ENCODE results near the gene ZNF622. TPM values are rescaled to one million over a fixed set of nuclear protein-coding genes. Genes with fewer than 3 reads are reported as not detected.

The ZNF622 gene, protein sequence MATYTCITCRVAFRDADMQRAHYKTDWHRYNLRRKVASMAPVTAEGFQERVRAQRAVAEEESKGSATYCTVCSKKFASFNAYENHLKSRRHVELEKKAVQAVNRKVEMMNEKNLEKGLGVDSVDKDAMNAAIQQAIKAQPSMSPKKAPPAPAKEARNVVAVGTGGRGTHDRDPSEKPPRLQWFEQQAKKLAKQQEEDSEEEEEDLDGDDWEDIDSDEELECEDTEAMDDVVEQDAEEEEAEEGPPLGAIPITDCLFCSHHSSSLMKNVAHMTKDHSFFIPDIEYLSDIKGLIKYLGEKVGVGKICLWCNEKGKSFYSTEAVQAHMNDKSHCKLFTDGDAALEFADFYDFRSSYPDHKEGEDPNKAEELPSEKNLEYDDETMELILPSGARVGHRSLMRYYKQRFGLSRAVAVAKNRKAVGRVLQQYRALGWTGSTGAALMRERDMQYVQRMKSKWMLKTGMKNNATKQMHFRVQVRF
- total RNA-seq = 10 to 100 TPM; 25.9 to 26.7 TPM

DNA sequence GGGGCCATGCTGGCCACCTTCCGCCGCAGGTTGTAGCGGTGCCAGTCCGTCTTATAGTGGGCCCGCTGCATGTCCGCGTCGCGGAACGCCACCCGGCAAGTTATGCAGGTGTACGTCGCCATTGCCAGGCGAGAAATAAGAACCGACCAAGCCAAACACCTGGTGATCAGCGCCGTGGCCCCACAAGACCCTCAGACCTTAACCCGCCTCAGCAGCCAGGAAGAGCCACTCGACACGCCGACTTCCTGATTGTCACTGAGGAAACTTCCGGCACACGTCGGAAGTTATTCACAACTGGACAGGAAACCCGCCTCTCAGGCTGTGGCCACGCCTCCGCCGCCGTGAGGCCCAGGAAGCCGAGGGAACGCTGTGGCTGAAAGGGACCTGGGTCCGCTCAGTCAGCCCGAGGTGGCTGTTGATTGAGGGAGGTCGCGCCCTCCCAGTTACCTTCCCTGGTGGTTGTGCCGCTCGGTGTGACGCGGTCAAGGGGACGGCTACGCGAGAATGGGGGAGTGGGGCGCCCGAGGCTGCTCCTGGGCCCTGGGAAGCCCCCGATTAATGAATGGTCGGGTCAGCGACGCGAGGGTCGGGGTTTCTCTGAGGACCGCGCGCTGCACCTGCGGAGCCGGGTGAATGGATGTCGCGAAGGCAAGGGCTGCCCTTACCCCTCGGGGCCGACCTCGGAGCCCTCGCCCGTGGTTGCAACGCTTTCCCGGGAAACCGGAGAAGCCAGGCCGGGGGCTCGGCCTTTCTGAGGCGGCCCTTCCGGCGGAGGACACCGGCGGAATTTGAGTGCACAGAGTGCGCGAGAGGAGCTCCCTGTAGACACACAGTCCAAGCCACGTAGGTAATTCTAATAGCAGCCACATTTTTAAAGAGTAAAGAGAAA is at the start of gene ZNF622:
ZNF622 (minus strand) TSS at position 257 of the 889 bp plus-strand sequence; CDS start at position 122, 135 bp downstream.
- Histone ChIP-seq H3K27ac (peak within 1 kb of the TSS; percentile 77 to 78), H3K36me3 (peaks cover 0 to 5% of the 10 kb centered on the region in 2 donors), H3K9me3 (no peaks in the 10 kb centered on the region), H3K4me3 (peak within 1 kb of the TSS; percentile 67 to 74), H3K4me1 (replicated peaks) (peaks cover 9% of the 10 kb centered on the region), H3K27me3 (replicated peaks; ENCODE audit: insufficient read depth) (no peaks in the 10 kb centered on the region)
- TF ChIP-seq POLR2AphosphoS5 (IDR thresholded peaks at IDR 0.05) = peak; percentile 95
- TF ChIP-seq POLR2A (IDR thresholded peaks at IDR 0.05) = peak; percentile 75
- TF ChIP-seq, protein P1, sequence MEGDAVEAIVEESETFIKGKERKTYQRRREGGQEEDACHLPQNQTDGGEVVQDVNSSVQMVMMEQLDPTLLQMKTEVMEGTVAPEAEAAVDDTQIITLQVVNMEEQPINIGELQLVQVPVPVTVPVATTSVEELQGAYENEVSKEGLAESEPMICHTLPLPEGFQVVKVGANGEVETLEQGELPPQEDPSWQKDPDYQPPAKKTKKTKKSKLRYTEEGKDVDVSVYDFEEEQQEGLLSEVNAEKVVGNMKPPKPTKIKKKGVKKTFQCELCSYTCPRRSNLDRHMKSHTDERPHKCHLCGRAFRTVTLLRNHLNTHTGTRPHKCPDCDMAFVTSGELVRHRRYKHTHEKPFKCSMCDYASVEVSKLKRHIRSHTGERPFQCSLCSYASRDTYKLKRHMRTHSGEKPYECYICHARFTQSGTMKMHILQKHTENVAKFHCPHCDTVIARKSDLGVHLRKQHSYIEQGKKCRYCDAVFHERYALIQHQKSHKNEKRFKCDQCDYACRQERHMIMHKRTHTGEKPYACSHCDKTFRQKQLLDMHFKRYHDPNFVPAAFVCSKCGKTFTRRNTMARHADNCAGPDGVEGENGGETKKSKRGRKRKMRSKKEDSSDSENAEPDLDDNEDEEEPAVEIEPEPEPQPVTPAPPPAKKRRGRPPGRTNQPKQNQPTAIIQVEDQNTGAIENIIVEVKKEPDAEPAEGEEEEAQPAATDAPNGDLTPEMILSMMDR (IDR thresholded peaks at IDR 0.05) = no peak
- intact Hi-C loops (cut with DNase I) = no loop called here
- peak; percentile 91 for DNase-seq (ENCODE audit: low spot score)
- 0% methylated on average over 64 of the region's 75 CpGs for WGBS

DNA sequence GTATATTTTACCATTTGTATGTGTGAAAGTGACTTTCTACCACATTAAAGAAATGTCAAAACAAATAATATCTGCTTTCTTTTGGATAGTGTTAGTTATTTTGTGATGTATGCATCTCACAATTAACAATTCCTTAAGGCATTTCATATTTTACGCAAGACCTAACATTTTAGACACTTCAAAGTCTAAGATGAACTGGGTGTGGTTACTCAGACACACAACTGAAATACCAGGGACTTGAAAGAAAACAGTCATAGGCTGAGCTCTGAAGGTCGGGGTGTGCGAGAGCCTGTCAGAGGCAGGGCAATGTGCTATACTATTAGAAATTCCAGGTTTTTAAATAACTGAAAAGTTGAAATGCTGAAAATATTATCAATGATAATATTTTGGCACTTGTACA is 44.5 kb upstream of the ZNF622 start:
- WGBS = 91% methylated on average over 3 of the region's 3 CpGs
- H3K4me3 ChIP-seq = no peak overlapping the region
- intact Hi-C loops (cut with DNase I) = no loop called here
- H3K27ac ChIP-seq = no peak overlapping the region
- DNase-seq (ENCODE audit: low spot score) = no peak
- TF ChIP-seq POLR2AphosphoS5 (IDR thresholded peaks at IDR 0.05) (no peak), POLR2A (IDR thresholded peaks at IDR 0.05) (no peak)
- TF ChIP-seq, protein P1 (IDR thresholded peaks at IDR 0.05) = no peak
- no peaks in the 10 kb centered on the region for H3K27me3 ChIP-seq (replicated peaks; ENCODE audit: insufficient read depth)
- no peaks in the 10 kb centered on the region for H3K9me3 ChIP-seq
- H3K36me3 ChIP-seq = no peaks in the 10 kb centered on the region
- H3K4me1 ChIP-seq (replicated peaks) = no peaks in the 10 kb centered on the region

DNA sequence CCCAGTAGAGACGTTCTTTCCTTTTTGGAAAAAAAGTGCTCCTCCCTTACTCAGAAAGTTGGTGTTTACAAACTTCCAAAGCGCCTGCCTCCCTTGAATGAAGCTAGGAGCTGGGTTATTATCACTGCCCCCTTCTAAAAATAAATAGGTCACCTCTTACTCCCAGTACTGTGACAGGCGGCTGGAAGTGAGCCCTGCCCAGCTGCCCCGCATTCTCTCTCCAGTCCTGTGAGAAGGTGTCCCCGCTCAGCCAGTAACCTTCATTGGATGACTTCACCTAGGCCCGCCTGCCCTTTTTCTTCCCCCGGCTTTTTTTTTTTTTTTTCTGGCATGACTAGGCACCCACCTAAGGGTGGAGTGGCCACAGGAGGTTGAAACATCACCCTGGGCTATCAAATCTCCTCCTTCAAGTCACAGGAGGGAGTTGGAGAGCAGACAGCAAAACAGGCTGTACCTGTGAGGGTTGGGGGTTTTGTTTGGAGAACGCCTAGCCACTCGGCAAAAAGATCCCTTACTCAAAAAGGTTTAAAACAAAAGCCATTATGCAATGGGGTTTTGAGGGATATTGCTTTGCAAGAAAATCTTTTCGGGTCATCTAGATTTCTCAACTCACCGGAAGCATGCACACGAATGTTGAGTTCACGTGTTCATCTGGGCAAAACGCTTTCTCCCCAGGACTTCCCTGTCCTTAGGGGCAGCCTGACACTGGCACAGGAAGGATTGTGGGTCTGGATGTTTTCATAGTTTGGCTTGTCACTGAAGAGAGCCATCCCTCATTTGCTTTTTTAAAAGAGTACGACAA is 43.3 kb upstream of the ZNF622 start:
- intact Hi-C loops (cut with DNase I) = no loop called here
- Histone ChIP-seq H3K36me3 (no peaks in the 10 kb centered on the region), H3K9me3 (no peaks in the 10 kb centered on the region), H3K27ac (peak overlapping the region; percentile 57 to 61), H3K4me1 (replicated peaks) (no peaks in the 10 kb centered on the region), H3K27me3 (replicated peaks; ENCODE audit: insufficient read depth) (no peaks in the 10 kb centered on the region), H3K4me3 (peak overlapping the region in 1 of 2 donors; percentile 3)
- DNase-seq (ENCODE audit: low spot score) = peak; percentile 43
- TF ChIP-seq POLR2A (IDR thresholded peaks at IDR 0.05) = peak; percentile 26
- TF ChIP-seq, protein P1 (IDR thresholded peaks at IDR 0.05) = no peak
- whole genome bisulfite sequencing = 25% methylated on average over 15 of the region's 15 CpGs

DNA sequence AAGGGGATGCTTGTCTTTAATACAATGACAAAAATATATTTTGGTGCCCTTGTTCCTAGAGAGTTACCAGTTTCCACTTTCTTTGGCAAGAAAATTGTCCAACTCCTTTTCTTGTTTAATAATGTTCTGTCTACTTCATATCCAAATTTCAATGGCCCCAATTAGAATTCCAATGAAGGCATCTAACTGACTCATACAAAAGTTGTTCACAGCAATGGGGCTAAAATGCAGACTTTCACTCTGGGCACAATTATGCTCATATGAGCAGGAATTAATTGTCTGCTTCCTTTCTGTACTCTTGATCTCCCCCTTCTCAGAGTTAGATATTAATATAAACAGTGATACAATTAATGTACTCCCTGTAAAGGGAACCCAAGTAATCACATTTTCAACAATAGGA is 42.1 kb upstream of the ZNF622 start:
- intact Hi-C loops (cut with DNase I) = no loop called here
- no peak for DNase-seq (ENCODE audit: low spot score)
- Histone ChIP-seq H3K9me3 (no peaks in the 10 kb centered on the region), H3K4me1 (replicated peaks) (no peaks in the 10 kb centered on the region), H3K27me3 (replicated peaks; ENCODE audit: insufficient read depth) (no peaks in the 10 kb centered on the region), H3K27ac (peak overlapping the region in 1 of 2 donors; percentile 57), H3K36me3 (no peaks in the 10 kb centered on the region), H3K4me3 (no peak overlapping the region)
- no peak for TF ChIP-seq POLR2AphosphoS5 (IDR thresholded peaks at IDR 0.05)
- TF ChIP-seq, protein P1 (IDR thresholded peaks at IDR 0.05) = no peak
- no peak for TF ChIP-seq POLR2A (IDR thresholded peaks at IDR 0.05)
